ENCODE data around the gene BRD3.
A peak's percentile ranks its signal among the peaks of the same experiment; 100 is the strongest.

Gene BRD3

DNA sequence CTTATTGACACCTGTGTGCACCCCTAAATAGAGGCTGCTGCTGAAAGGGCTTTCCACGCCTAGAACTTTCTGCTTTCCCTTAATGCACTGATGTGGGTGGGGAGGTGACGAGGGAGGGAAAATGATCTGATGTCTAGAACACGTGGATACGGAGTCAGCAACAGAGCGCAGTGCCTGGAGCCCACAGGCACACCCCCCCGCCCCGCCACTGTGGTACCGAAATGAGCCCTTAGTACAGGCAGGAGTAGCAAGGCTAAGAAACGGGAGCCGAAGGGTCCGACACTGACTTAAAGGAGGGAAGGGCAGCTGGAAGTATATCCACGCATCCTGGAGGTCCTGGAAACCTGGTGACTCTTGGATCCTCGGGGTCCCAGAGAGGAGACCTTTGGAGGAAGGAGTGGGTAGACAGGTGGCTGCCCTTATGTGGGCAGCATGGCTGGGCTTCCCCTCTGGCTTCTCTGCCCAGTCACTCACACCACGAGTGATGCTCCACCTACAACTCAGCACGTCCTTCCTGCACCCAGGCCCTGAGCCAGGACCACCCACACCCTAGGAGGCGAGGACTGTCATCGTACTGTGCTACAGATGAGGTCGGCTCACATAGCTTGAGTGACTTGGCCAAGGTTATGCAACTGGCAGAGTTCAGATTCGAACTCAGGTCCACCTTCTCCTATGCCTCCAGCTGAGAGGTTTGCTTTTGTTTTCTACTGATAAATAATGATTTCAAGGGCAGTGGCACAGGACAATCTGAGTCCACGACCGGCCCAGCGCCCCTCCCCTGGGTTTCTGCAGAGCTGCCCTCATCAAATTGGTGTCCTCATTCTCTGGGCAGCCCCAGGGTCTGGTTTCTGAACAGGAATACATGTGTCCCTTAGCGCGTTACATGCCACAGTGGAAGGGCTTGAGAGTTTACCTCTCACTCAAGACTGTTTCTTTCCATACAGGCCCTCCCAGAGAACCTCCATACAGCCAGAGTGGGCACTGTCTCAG, 71.0 kb downstream of the BRD3 start:
- TF ChIP-seq, protein P1, sequence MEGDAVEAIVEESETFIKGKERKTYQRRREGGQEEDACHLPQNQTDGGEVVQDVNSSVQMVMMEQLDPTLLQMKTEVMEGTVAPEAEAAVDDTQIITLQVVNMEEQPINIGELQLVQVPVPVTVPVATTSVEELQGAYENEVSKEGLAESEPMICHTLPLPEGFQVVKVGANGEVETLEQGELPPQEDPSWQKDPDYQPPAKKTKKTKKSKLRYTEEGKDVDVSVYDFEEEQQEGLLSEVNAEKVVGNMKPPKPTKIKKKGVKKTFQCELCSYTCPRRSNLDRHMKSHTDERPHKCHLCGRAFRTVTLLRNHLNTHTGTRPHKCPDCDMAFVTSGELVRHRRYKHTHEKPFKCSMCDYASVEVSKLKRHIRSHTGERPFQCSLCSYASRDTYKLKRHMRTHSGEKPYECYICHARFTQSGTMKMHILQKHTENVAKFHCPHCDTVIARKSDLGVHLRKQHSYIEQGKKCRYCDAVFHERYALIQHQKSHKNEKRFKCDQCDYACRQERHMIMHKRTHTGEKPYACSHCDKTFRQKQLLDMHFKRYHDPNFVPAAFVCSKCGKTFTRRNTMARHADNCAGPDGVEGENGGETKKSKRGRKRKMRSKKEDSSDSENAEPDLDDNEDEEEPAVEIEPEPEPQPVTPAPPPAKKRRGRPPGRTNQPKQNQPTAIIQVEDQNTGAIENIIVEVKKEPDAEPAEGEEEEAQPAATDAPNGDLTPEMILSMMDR (IDR thresholded peaks at IDR 0.05; ENCODE audit: low read depth, low read length), result no peak
- no peak for DNase-seq (ENCODE audit: extremely low read depth, low read depth)

DNA sequence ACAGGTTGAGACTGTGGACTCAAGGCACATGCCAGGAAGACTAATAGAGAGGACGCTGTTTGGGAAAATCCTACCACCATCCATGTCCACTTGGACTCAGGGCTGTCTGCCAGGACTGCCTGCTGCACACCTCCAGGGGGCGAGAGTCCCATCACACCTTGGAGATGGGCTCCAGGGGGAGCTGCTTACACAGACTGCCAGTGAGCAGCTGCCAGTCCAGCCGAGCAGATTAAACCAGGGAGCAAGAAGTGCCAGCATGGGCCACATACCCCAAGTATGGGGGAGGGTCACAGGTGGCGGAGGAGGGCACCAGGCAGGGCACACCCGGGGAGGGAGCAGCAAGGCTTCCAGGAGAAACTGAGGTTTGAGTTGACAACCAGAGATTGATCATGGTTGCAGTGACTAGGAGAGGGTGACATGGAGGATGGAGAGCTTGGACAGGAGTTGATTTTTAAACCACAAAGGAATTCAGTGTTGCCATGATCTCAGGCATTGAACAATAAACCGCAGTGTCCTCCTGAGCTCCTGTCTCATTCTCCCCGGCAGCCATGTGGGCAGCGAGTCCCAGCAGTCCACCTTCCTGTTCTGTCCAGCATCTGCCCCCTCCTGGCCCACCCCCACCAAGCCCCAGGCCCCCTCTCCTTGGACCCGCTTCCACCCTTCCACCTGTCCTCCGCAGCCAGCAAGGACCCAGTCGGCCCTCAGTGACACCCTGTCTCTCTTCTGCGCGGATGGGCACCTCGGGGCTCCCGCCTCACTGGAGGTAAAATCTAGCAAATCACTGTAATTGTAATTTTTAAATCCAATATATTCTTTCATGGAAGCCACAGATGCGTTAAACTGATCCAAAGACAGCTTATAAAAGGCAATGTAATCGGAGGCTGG, 72.6 kb downstream of the BRD3 start:
- TF ChIP-seq, protein P1 (IDR thresholded peaks at IDR 0.05; ENCODE audit: low read depth, low read length), result no peak
- DNase-seq (ENCODE audit: extremely low read depth, low read depth), result no peak

DNA sequence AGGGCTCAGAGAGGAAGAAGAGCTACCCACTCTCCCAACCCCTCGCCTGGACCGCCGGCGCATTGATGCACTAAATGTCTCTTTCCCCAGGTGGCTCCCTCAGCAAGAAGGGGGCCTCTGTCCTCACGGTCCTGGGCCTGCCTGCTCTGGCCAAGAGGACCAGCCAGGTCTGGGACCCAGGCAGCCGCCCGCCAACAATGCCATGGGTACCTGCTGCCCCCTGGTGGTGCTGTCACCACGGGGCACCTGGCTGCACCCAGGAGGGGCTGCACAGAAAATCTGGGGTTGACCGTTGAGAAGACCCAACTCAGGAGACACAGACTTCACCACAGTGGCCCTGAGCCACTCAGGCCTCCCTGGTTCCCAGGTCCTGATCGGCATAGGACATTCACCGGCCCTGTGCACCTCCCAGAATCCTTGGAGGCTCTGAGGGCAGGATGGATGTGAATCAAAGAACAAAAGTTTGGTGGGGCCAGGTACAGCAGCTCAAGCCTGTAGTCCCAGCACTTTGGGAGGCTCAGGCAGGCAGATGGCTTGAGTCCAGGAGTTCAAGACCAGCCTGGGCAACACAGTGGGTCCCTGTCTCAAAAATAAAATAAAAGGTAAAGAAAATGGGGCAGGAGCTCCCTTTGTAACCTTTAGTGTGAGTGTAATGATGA, 73.3 kb downstream of the BRD3 start:
- TF ChIP-seq, protein P1 (IDR thresholded peaks at IDR 0.05; ENCODE audit: low read depth, low read length), result peak; percentile 99
- DNase-seq (ENCODE audit: extremely low read depth, low read depth), result no peak

DNA sequence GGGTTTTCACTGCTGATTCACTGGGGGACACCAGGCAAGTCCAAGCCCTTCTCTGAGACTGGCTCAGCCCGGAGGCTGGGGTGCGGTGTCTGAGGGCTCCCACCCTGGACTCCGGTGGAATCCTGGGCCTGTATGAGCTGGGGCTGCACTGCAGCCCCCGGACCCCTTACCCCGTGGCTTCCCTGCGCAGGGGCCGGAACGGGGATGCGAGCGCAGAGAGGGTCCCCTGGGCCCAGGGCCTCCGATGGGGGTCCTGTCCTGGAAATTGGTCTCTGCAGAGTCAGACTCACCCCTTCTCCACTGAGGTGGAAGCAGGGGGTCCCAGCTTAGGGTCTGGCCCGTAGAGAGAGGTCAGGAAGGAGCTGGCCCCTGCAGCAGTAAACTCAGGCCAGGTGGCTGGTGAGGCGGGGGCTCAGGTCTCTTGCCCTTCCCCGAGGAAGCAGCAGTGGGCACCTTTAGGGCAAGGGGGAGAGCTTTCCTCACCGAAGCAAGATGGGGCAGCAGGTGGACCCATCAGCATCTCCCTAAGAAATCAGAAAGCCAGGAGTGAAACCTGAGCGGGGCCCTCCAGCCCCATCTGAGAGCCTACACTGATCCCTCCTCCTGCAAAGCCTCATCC, 74.1 kb downstream of the BRD3 start:
- no peak for DNase-seq (ENCODE audit: extremely low read depth, low read depth)
- TF ChIP-seq, protein P1 (IDR thresholded peaks at IDR 0.05; ENCODE audit: low read depth, low read length), result no peak

DNA sequence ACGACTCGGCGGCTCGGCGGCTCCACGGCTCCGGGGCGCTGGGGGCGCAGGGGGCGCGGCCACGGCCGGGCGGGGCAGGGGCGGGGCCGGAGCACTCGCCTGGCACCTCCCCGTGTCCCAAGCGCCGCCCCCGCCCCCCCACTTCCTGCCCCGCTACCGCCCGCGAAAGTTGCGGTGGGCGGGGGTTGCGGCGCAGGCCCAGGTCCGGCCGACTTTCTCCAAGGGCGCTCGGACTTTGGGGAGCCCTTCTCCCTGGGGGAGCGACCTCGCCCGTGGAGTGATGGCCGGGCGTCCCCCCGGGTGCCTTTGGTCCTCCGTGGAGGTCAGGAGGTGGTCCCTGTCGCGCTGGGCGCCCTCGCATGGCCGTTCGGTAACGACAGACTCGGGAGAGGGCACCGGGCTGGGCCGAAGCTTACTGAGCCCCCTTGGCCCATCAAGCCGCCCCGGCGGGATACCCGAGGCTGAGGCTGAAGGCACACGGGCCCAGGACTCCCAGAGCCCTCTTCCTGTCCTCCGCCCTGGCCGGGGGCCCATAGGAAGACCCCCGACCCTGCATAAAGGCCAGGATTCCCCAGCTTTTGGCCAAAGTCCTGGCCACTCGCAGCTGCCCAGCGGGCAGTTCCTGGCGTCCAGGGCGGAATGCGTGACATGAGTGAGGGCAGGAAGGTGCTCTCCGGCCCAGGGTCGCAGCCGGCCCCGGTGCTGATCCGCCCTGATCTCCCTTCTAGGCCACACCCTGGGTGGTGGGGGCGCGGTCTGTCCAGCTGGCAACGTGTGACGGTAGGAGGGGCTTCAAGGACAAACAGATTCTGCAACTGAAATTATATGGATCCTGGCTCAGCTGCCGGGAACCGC, 74.8 kb downstream of the BRD3 start:
- peak; percentile 76 for DNase-seq (ENCODE audit: extremely low read depth, low read depth)
- TF ChIP-seq, protein P1 (IDR thresholded peaks at IDR 0.05; ENCODE audit: low read depth, low read length), result peak; percentile 45

Measured in AG09319 (cell line).